Thyroid gland (tissue), 4 donors: ENCODE results near the gene BMP2K. TPM values are rescaled to one million over a fixed set of nuclear protein-coding genes. Genes with fewer than 3 reads are reported as not detected.

Source experiments
- DNase-seq, 2 donors: peaks; one replicate each; pipeline ENCODE4 v3.0.0-alpha.2; 2019
- H3K27ac ChIP-seq, 3 donors: fragments of 200-600 bp; sonication (generic); 1 replicate in 2 of 3; 2 replicates in 1 of 3; pipeline ENCODE4 v1.5.1; 2016 to 2019; ENCODE audit warnings: mild to moderate bottlenecking in 1 of 3, moderate library complexity in 1 of 3
- H3K27me3 ChIP-seq: fragments of 200-600 bp; sonication (generic); one replicate; pipeline ENCODE4 v1.5.1; 2019
- H3K36me3 ChIP-seq, 2 donors: fragments of 200-600 bp; sonication (generic); one replicate each; pipeline ENCODE4 v1.5.1; 2016 to 2019
- H3K4me1 ChIP-seq, 2 donors: fragments of 200-600 bp; sonication (generic); one replicate each; pipeline ENCODE4 v1.5.1; 2017 to 2019
- H3K4me3 ChIP-seq, 3 donors: fragments of 200-600 bp; sonication (generic); replicated peaks in 1 of 3; 1 replicate in 2 of 3; 2 replicates in 1 of 3; pipeline ENCODE4 v1.5.1; 2016; ENCODE audit warnings: mild to moderate bottlenecking in 1 of 3
- H3K9me3 ChIP-seq: fragments of 200-600 bp; sonication (generic); one replicate; pipeline ENCODE4 v1.5.1; 2017
- CTCF ChIP-seq, 6 experiments: fragments of 200-600 bp in 3 of 6; fragments of 450-650 bp in 3 of 6; sonication (generic) in 3 of 6; IDR thresholded peaks; one replicate each; pipeline ENCODE4 v1.5.1; 2016 to 2019; ENCODE audit warnings: antibody characterized with exemption in 6 of 6, mild to moderate bottlenecking in 2 of 6, inconsistent platforms in 1 of 6, moderate library complexity in 1 of 6
- POLR2A ChIP-seq, 2 donors: fragments of 450-650 bp; IDR thresholded peaks; one replicate each; pipeline ENCODE4 v1.6.1; 2017; ENCODE audit warnings: antibody characterized with exemption in 2 of 2, mild to moderate bottlenecking in 2 of 2, moderate library complexity in 1 of 2
- WGBS, 2 donors: methylation state at CpG; one replicate each; pipeline ENCODE4 v1.1.5; 2017; 5-methylcytosine and 5-hydroxymethylcytosine counted together
- intact Hi-C: fragments of 100-400 bp; cut with DNase I; formaldehyde crosslinking; loops from one replicate; pipeline ENCODE4 v1.15.1; 2023
- total RNA-seq, 4 donors: library from RNA; depleted of rRNA; stranded (reverse); fragments of >200 nt; gene quantifications; one replicate each; pipeline ENCODE4 v1.2.3, GENCODE V29; 2016

BMP2K gene
- total RNA-seq, 4 donors from 2014 or later, result 63.8 to 69.2 (median 64.3) TPM

- no peaks in the 10 kb centered on the region for H3K4me1 ChIP-seq
- TF ChIP-seq POLR2A (IDR thresholded peaks at IDR 0.05) (no peak), CTCF (IDR thresholded peaks at IDR 0.05) (no peak)
- DNase-seq, result no peak
- H3K9me3 ChIP-seq, result no peaks in the 10 kb centered on the region
- intact Hi-C loops, result no loop called here
- H3K27ac ChIP-seq, result no peak overlapping the region
- no peaks in the 10 kb centered on the region for H3K36me3 ChIP-seq
- no peak overlapping the region for H3K4me3 ChIP-seq
- no peaks in the 10 kb centered on the region for H3K27me3 ChIP-seq
- WGBS, 2 donors, result 96 to 98% methylated on average over 1 of the region's 1 CpG
Measured at GRCh38 chr4:78756776-78757175, 19.4 kb upstream of the BMP2K start.

- TF ChIP-seq POLR2A (IDR thresholded peaks at IDR 0.05) (no peak), CTCF (IDR thresholded peaks at IDR 0.05) (no peak)
- Histone ChIP-seq H3K27me3 (no peaks in the 10 kb centered on the region), H3K36me3 (no peaks in the 10 kb centered on the region), H3K4me1 (no peaks in the 10 kb centered on the region), H3K9me3 (no peaks in the 10 kb centered on the region), H3K27ac (no peak overlapping the region), H3K4me3 (no peak overlapping the region)
- DNase-seq, result no peak
- intact Hi-C loops, result no loop called here
- 86 to 100% methylated on average over 1 of the region's 1 CpG for whole genome bisulfite sequencing, 2 donors
Measured at GRCh38 chr4:78757574-78757973, 18.6 kb upstream of the BMP2K start.

GRCh38 chr4:78758085-78758484, 18.1 kb upstream of the BMP2K start:
- no peak for TF ChIP-seq POLR2A (IDR thresholded peaks at IDR 0.05)
- no peak for TF ChIP-seq CTCF (IDR thresholded peaks at IDR 0.05)
- no peaks in the 10 kb centered on the region for H3K36me3 ChIP-seq
- H3K27me3 ChIP-seq, result no peaks in the 10 kb centered on the region
- 91 to 97% methylated on average over 1 of the region's 1 CpG for WGBS, 2 donors
- H3K4me3 ChIP-seq, result no peak overlapping the region
- no peaks in the 10 kb centered on the region for H3K4me1 ChIP-seq
- no peaks in the 10 kb centered on the region for H3K9me3 ChIP-seq
- no peak overlapping the region for H3K27ac ChIP-seq
- DNase-seq, result no peak
- intact Hi-C loops, result no loop called here

GRCh38 chr4:78762529-78762928, 13.6 kb upstream of the BMP2K start:
- Histone ChIP-seq H3K4me1 (peaks cover 0 to 5% of the 10 kb centered on the region in 2 donors), H3K27ac (no peak overlapping the region), H3K36me3 (no peaks in the 10 kb centered on the region), H3K4me3 (no peak overlapping the region), H3K27me3 (no peaks in the 10 kb centered on the region), H3K9me3 (no peaks in the 10 kb centered on the region)
- no peak for DNase-seq
- TF ChIP-seq CTCF (IDR thresholded peaks at IDR 0.05) (no peak), POLR2A (IDR thresholded peaks at IDR 0.05) (no peak)
- intact Hi-C loops, result no loop called here
- 93 to 98% methylated on average over 2 of the region's 2 CpGs for WGBS, 2 donors

- no peak for TF ChIP-seq CTCF (IDR thresholded peaks at IDR 0.05)
- Histone ChIP-seq H3K4me1 (peaks cover 0 to 5% of the 10 kb centered on the region in 2 donors), H3K36me3 (no peaks in the 10 kb centered on the region), H3K9me3 (no peaks in the 10 kb centered on the region), H3K27ac (no peak overlapping the region), H3K4me3 (no peak overlapping the region), H3K27me3 (no peaks in the 10 kb centered on the region)
- intact Hi-C loops, result no loop called here
- DNase-seq, result no peak
- WGBS, 2 donors, result 82 to 93% methylated on average over 1 of the region's 1 CpG
Measured at GRCh38 chr4:78763251-78763650, 12.9 kb upstream of the BMP2K start.
